Suprapubic skin (tissue), 4 donors: ENCODE measurements around the gene SZT2. TPM values are rescaled to one million over a fixed set of nuclear protein-coding genes. Genes with fewer than 3 reads are reported as not detected.
"Not testable (repeated sequence)": the region's sequence is repeated elsewhere in the genome, so short reads cannot be mapped to it uniquely, and the experiment has no call there.

Experiments
- DNase-seq, 2 donors: peaks; one replicate each; pipeline ENCODE4 v3.0.0-alpha.2; 2019; ENCODE audit warnings: low spot score in 2 of 2
- H3K27ac ChIP-seq: fragments of 200-600 bp; sonication (generic); one replicate; pipeline ENCODE4 v1.5.1; 2019
- H3K27me3 ChIP-seq: fragments of 200-600 bp; sonication (generic); one replicate; pipeline ENCODE4 v1.5.1; 2019
- H3K36me3 ChIP-seq: fragments of 200-600 bp; sonication (generic); one replicate; pipeline ENCODE4 v1.5.1; 2019
- H3K4me1 ChIP-seq: fragments of 200-600 bp; sonication (generic); one replicate; pipeline ENCODE4 v1.5.1; 2019
- H3K4me3 ChIP-seq: fragments of 200-600 bp; sonication (generic); one replicate; pipeline ENCODE4 v1.5.1; 2019; ENCODE audit warnings: mild to moderate bottlenecking
- H3K9me3 ChIP-seq: fragments of 200-600 bp; sonication (generic); one replicate; pipeline ENCODE4 v1.5.1; 2019
- CTCF ChIP-seq, 2 donors: fragments of 200-600 bp in 1 of 2; fragments of 450-650 bp in 1 of 2; sonication (generic) in 1 of 2; IDR thresholded peaks; one replicate each; pipeline ENCODE4 v1.5.1; 2016 to 2019; ENCODE audit warnings: antibody characterized with exemption in 2 of 2, mild to moderate bottlenecking in 1 of 2, moderate library complexity in 1 of 2
- EP300 ChIP-seq: sonication (generic); formaldehyde crosslinking; IDR thresholded peaks from one replicate; pipeline ENCODE4 v1.6.1; 2017; ENCODE audit warnings: antibody characterized with exemption
- POLR2A ChIP-seq, 2 donors: fragments of 450-650 bp; IDR thresholded peaks; one replicate each; pipeline ENCODE4 v1.6.1; 2017; ENCODE audit warnings: antibody characterized with exemption in 2 of 2, mild to moderate bottlenecking in 2 of 2, moderate library complexity in 2 of 2
- POLR2AphosphoS5 ChIP-seq, 3 donors: sonication (generic); formaldehyde crosslinking; IDR thresholded peaks; one replicate each; pipeline ENCODE4 v1.6.1; 2017; ENCODE audit warnings: antibody characterized with exemption in 3 of 3
- whole genome bisulfite sequencing: methylation state at CpG from one replicate; pipeline ENCODE4 v1.1.5; 2018; 5-methylcytosine and 5-hydroxymethylcytosine counted together
- total RNA-seq, 4 donors: library from RNA; depleted of rRNA; stranded (reverse); fragments of >200 nt; gene quantifications; one replicate each; pipeline ENCODE4 v1.1.0, GENCODE V29; 2016

SZT2 gene
- total RNA-seq, 4 donors from 2014 or later = 44.2 to 132 (median 65.5) TPM

DNA sequence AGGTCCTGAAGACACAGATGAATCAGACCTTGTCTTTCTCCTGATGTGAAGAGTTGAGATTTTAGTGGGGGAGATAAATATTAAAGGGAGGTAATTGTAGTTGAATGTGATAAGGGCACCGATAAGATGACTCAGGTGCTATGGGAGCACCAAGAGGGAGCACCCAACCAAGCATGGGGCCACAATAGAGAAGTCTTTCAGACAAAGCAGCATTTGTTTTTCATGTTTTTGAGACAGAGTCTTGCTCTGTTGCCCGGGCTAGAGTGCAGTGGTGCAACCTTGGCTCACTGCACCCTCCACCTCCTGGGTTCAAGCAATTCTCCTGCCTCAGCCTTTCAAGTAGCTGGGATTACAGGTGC, 16.2 kb downstream of the SZT2 start:
- Histone ChIP-seq H3K36me3 (peaks cover 67% of the 10 kb centered on the region), H3K4me1 (no peaks in the 10 kb centered on the region), H3K27me3 (no peaks in the 10 kb centered on the region), H3K27ac (no peak overlapping the region), H3K9me3 (no peaks in the 10 kb centered on the region), H3K4me3 (no peak overlapping the region)
- no peak for DNase-seq
- WGBS = 78% methylated on average over 2 of the region's 2 CpGs
- TF ChIP-seq CTCF (IDR thresholded peaks at IDR 0.05) (no peak), POLR2AphosphoS5 (IDR thresholded peaks at IDR 0.05) (no peak), EP300 (no peak), POLR2A (IDR thresholded peaks at IDR 0.05) (no peak)

DNA sequence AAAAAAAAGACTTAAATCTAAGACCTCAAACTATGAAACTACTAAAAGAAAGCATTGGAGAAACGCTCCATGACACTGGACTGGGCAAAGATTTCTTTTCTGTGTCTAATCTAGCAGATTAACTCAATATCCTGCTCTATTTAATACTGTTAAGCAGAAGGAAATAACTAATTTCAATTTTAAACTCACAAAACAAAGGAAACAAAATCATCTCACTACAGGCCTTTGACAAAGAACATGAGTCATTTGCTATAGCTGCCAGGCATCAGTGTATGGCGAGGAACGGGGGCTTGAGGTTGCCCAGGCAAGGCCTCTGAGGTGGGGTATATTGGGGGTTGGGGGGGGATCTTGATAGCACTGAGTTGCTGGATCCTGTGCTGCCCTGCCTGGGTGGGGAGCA, 20.9 kb downstream of the SZT2 start:
- Histone ChIP-seq H3K4me3 (no peak overlapping the region), H3K4me1 (no peaks in the 10 kb centered on the region), H3K27me3 (no peaks in the 10 kb centered on the region), H3K27ac (no peak overlapping the region), H3K36me3 (peaks cover 51% of the 10 kb centered on the region), H3K9me3 (no peaks in the 10 kb centered on the region)
- DNase-seq = no peak
- TF ChIP-seq CTCF (IDR thresholded peaks at IDR 0.05) (no peak), POLR2AphosphoS5 (IDR thresholded peaks at IDR 0.05) (no peak), EP300 (no peak), POLR2A (IDR thresholded peaks at IDR 0.05) (no peak)
- 95% methylated on average over 3 of the region's 3 CpGs for WGBS

DNA sequence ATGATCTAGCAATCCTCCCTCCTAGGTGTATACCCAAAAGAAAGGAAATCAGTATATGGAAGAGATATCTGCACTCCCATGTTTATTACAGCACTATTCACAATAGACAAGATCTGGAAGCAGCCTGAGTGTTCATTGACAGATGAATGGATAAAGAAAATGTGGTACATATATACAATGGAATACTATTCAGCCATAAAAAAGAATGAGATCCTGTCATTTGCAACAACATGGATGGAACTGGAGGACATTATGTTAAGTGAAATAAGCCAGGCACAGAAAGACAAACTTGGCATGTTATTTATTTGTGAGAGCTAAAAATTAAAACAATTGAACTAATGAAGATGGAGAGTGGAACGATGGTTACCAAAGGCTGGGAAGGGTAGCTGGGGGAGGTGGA, 23.7 kb downstream of the SZT2 start:
- WGBS = 100% methylated on average over 1 of the region's 1 CpG
- H3K4me1 ChIP-seq, H3K27ac ChIP-seq, H3K27me3 ChIP-seq, H3K9me3 ChIP-seq, DNase-seq, H3K4me3 ChIP-seq: not testable (repeated sequence)
- H3K36me3 ChIP-seq = peaks cover 54% of the 10 kb centered on the region

DNA sequence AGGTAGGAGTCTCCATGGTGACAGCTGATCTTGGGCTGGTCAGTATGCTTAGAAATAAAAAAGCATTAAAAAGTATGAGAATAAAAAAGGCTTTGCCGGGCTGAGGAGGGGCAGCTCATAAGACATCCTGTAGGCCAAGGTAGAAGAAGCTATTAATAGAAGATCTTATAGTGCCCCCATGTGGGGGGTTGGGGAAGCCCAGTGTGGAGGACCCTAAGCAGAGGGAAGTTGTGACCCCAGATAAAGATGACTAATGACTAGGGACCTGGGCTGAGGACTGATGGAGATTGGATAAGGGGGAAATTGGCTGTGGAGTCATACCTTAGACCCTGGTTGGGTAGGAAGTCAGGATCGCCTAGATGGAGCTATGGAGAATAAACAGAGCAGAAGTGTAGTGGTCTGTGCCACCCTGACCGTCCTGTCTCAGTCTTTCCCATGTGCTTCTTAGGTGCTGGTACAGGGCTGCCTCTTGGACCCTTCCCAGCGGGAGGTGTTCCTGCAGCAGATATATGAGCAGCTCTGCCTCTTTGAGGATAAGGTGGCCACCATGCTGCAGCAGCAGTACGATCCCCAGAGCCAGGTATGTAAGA, 25.0 kb downstream of the SZT2 start:
- H3K4me1 ChIP-seq = no peaks in the 10 kb centered on the region
- H3K27me3 ChIP-seq = no peaks in the 10 kb centered on the region
- H3K4me3 ChIP-seq = no peak overlapping the region
- peaks cover 57% of the 10 kb centered on the region for H3K36me3 ChIP-seq
- H3K27ac ChIP-seq = no peak overlapping the region
- DNase-seq = no peak
- WGBS = 83% methylated on average over 5 of the region's 5 CpGs
- H3K9me3 ChIP-seq = no peaks in the 10 kb centered on the region
- TF ChIP-seq EP300 = no peak
- peak; percentile 38 to 42 for TF ChIP-seq CTCF (IDR thresholded peaks at IDR 0.05)
- TF ChIP-seq POLR2AphosphoS5 (IDR thresholded peaks at IDR 0.05) = no peak

DNA sequence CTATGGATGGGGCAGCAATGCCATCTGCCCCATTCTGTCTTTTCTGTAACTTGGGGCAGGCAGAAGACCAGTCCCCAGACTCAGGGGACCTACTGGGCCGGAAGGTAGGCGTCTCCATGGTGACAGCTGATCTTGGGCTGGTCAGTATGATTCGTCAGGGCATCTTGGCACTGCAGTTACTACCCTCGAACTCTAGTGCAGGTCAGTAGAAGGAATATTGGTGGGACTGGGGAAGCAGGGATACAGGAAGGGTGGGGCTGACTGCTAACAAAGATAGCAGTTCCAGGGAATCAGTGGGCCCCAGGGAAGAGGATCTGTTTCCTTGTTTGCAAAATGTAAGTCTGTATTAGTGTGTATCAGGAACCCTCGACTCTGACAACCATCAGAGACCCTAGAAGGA, 26.2 kb downstream of the SZT2 start:
- 79% methylated on average over 5 of the region's 5 CpGs for WGBS
- Histone ChIP-seq H3K27me3 (no peaks in the 10 kb centered on the region), H3K9me3 (no peaks in the 10 kb centered on the region), H3K36me3 (peaks cover 64% of the 10 kb centered on the region), H3K4me3 (no peak overlapping the region), H3K27ac (no peak overlapping the region), H3K4me1 (no peaks in the 10 kb centered on the region)
- TF ChIP-seq POLR2AphosphoS5 (IDR thresholded peaks at IDR 0.05) (no peak), POLR2A (IDR thresholded peaks at IDR 0.05) (no peak), CTCF (IDR thresholded peaks at IDR 0.05) (no peak)
- DNase-seq = no peak

DNA sequence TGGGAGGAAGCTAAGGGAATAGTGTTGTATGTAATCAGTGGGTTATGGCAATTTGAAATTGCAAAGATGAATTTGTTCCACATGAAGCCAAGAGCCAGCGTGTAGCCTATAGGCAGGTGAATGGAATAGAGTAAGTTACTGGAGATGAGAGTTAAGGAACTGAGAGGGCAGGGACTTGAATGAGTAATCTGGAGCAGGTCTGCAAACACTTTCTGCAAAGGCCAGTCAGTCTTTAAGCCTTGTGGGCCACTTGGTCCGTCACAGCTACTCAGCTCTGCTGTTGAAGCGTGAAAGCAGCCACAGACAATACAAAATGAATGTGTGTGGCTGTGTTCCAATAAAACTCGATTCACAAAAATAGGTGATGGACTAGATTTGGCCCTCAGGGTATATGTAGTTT, 29.2 kb downstream of the SZT2 start:
- no peak for DNase-seq
- H3K27ac ChIP-seq = no peak overlapping the region
- TF ChIP-seq EP300 (no peak), POLR2A (IDR thresholded peaks at IDR 0.05) (no peak), CTCF (IDR thresholded peaks at IDR 0.05) (no peak), POLR2AphosphoS5 (IDR thresholded peaks at IDR 0.05) (no peak)
- 82% methylated on average over 4 of the region's 4 CpGs for WGBS
- no peaks in the 10 kb centered on the region for H3K9me3 ChIP-seq
- no peaks in the 10 kb centered on the region for H3K27me3 ChIP-seq
- peaks cover 85% of the 10 kb centered on the region for H3K36me3 ChIP-seq
- no peaks in the 10 kb centered on the region for H3K4me1 ChIP-seq
- H3K4me3 ChIP-seq = no peak overlapping the region
